Measurements from ENCODE around the gene TNRC6B.

GRCh38 chr22:40240160-40240559, 62.4 kb downstream of the TNRC6B start:
- no peak for TF ChIP-seq GATA2 (IDR thresholded peaks at IDR 0.05; ENCODE audit: low read depth, low read length)
- TF ChIP-seq GATA3 (IDR thresholded peaks at IDR 0.05; ENCODE audit: low read depth, low read length): no peak
